ENCODE results near the gene PRH2.

DNA sequence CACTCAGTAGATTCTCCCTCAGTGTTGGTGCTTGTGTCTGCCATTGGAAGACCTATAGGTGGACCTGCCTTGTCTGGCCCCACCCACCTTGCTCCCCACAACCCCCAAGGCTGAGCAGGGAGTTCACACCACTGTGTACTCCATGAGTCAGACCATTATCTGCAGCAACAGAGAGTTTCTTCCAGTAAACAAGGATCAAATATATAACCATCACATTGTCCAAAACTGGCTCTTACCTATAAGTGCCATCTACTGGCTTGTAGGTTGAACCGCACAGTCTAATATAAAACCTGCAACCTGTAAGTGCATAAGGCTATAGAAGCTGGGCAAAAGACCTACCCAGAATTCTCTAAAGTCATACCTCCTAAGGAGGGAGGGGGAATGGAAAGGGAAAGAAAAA lies 27.6 kb upstream of the PRH2 start:
- TF ChIP-seq, protein P1, sequence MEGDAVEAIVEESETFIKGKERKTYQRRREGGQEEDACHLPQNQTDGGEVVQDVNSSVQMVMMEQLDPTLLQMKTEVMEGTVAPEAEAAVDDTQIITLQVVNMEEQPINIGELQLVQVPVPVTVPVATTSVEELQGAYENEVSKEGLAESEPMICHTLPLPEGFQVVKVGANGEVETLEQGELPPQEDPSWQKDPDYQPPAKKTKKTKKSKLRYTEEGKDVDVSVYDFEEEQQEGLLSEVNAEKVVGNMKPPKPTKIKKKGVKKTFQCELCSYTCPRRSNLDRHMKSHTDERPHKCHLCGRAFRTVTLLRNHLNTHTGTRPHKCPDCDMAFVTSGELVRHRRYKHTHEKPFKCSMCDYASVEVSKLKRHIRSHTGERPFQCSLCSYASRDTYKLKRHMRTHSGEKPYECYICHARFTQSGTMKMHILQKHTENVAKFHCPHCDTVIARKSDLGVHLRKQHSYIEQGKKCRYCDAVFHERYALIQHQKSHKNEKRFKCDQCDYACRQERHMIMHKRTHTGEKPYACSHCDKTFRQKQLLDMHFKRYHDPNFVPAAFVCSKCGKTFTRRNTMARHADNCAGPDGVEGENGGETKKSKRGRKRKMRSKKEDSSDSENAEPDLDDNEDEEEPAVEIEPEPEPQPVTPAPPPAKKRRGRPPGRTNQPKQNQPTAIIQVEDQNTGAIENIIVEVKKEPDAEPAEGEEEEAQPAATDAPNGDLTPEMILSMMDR (IDR thresholded peaks at IDR 0.05), result no peak
- TF ChIP-seq POLR2A (IDR thresholded peaks at IDR 0.05), result no peak
